ENCODE results near the gene SLC2A13. TPM values are rescaled to one million over a fixed set of nuclear protein-coding genes. Genes with fewer than 3 reads are reported as not detected.

SLC2A13 gene
- total and polyA plus RNA-seq, 4 donors: 1.9 to 20.2 (median 6.9) TPM

DNA sequence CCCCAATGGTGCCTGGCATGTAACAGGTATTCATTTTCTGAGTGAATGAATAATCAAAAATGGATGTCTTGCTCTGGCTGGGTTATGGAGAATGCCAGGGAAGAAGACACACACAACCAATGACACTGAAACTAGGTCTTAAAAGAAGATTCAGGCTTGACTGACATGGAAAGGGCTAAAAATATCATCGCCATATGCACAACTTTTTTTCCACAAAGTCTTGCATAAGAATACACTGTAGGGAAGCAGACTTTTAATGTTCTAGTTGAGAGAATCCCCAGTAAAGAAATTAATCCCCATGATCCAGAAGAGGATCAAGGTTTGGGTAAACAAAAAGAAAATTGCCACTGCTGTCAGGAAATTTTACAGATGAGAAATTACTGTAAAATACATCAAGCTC lies 116.4 kb downstream of the SLC2A13 start:
- TF ChIP-seq RAD21 (IDR thresholded peaks at IDR 0.05) (no peak), REST (IDR thresholded peaks at IDR 0.05) (no peak), FOXA1 (IDR thresholded peaks at IDR 0.05) (no peak), YY1 (IDR thresholded peaks at IDR 0.05) (no peak), EGR1 (IDR thresholded peaks at IDR 0.05; ENCODE audit: low read depth in 2 of 2) (no peak), NR2F2 (IDR thresholded peaks at IDR 0.05) (no peak), TAF1 (conservative IDR thresholded peaks at IDR 0.05) (no peak), HNF4A (conservative IDR thresholded peaks at IDR 0.05) (no peak), SP1 (IDR thresholded peaks at IDR 0.05) (no peak), JUND (IDR thresholded peaks at IDR 0.05) (no peak)
- TF ChIP-seq, protein P1, sequence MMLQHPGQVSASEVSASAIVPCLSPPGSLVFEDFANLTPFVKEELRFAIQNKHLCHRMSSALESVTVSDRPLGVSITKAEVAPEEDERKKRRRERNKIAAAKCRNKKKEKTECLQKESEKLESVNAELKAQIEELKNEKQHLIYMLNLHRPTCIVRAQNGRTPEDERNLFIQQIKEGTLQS (IDR thresholded peaks at IDR 0.05): no peak
- TF ChIP-seq, protein P2, sequence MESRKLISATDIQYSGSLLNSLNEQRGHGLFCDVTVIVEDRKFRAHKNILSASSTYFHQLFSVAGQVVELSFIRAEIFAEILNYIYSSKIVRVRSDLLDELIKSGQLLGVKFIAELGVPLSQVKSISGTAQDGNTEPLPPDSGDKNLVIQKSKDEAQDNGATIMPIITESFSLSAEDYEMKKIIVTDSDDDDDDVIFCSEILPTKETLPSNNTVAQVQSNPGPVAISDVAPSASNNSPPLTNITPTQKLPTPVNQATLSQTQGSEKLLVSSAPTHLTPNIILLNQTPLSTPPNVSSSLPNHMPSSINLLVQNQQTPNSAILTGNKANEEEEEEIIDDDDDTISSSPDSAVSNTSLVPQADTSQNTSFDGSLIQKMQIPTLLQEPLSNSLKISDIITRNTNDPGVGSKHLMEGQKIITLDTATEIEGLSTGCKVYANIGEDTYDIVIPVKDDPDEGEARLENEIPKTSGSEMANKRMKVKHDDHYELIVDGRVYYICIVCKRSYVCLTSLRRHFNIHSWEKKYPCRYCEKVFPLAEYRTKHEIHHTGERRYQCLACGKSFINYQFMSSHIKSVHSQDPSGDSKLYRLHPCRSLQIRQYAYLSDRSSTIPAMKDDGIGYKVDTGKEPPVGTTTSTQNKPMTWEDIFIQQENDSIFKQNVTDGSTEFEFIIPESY (IDR thresholded peaks at IDR 0.05): no peak
- Histone ChIP-seq H3K27ac (ENCODE audit: low read depth in 1 of 2, low read length in 2 of 2) (no peak overlapping the region), H3K9ac (ENCODE audit: low read depth in 1 of 2, low read length in 2 of 2) (no peak overlapping the region), H3K9me3 (ENCODE audit: control insufficient read depth in 4 of 4, low read length in 3 of 4) (no peaks in the 10 kb centered on the region), H3K4me3 (ENCODE audit: low read depth in 1 of 3, low read length in 3 of 3) (no peak overlapping the region), H3K27me3 (ENCODE audit: control insufficient read depth in 4 of 4, insufficient read depth in 4 of 4, low read length in 3 of 4) (no peaks in the 10 kb centered on the region), H3K36me3 (ENCODE audit: control insufficient read depth in 4 of 4, insufficient read depth in 3 of 4, low read depth in 1 of 4, low read length in 3 of 4) (no peaks in the 10 kb centered on the region), H3K4me1 (ENCODE audit: control insufficient read depth in 4 of 4, insufficient read depth in 4 of 4, low read length in 3 of 4) (peaks cover 0 to 2% (median 0%) of the 10 kb centered on the region in 4 donors)
- 97% methylated on average over 1 of the region's 1 CpG for WGBS
- DNase-seq (ENCODE audit: low spot score): no peak

DNA sequence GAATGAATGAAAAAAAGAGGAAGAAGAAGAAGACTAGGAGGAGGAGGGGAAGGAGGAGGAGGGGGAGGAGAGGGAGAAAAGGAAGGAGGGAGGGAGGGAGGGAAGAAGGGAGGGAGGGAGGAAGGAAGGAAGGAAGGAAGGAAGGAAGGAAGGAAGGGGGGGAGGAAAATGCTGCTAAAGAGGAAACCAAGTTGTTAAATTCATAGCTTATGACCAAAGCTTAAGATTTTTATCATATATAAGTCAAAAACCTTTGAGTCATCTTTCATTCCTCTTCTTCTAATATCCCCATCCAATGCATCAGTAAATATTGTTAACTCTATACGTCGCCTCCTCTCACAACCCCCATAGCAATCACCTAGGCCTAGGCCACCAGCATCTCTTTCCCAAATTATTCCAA lies 117.3 kb downstream of the SLC2A13 start:
- WGBS: 100% methylated on average over 2 of the region's 2 CpGs
- H3K27ac ChIP-seq (ENCODE audit: low read depth in 1 of 2, low read length in 2 of 2): no peak overlapping the region
- no peak for DNase-seq (ENCODE audit: low spot score)

More for the DNA sequence above, 117.3 kb downstream of the SLC2A13 start:
- Histone ChIP-seq H3K4me1 (ENCODE audit: control insufficient read depth in 4 of 4, insufficient read depth in 4 of 4, low read length in 3 of 4) (peaks cover 0 to 2% (median 0%) of the 10 kb centered on the region in 4 donors), H3K36me3 (ENCODE audit: control insufficient read depth in 4 of 4, insufficient read depth in 3 of 4, low read depth in 1 of 4, low read length in 3 of 4) (no peaks in the 10 kb centered on the region), H3K4me3 (ENCODE audit: low read depth in 1 of 3, low read length in 3 of 3) (no peak overlapping the region), H3K9ac (ENCODE audit: low read depth in 1 of 2, low read length in 2 of 2) (no peak overlapping the region), H3K27me3 (ENCODE audit: control insufficient read depth in 4 of 4, insufficient read depth in 4 of 4, low read length in 3 of 4) (no peaks in the 10 kb centered on the region), H3K9me3 (ENCODE audit: control insufficient read depth in 4 of 4, low read length in 3 of 4) (no peaks in the 10 kb centered on the region)
- TF ChIP-seq RAD21 (IDR thresholded peaks at IDR 0.05): no peak
- no peak for TF ChIP-seq FOXA2 (IDR thresholded peaks at IDR 0.05)
- TF ChIP-seq RXRA (IDR thresholded peaks at IDR 0.05): no peak
- no peak for TF ChIP-seq MAX (IDR thresholded peaks at IDR 0.05)
- TF ChIP-seq JUND (IDR thresholded peaks at IDR 0.05): no peak
- no peak for TF ChIP-seq NR2F2 (IDR thresholded peaks at IDR 0.05)
- TF ChIP-seq SP1 (IDR thresholded peaks at IDR 0.05): no peak
- TF ChIP-seq HNF4G (IDR thresholded peaks at IDR 0.05): no peak
- TF ChIP-seq REST (IDR thresholded peaks at IDR 0.05): no peak
- no peak for TF ChIP-seq HNF4A (conservative IDR thresholded peaks at IDR 0.05)
